ENCODE data around the gene CAPN12.

Gene CAPN12

GRCh38 chr19:38737281-38737865 is 6.9 kb downstream of the CAPN12 start:
- DNase-seq, result no peak

GRCh38 chr19:38736413-38737280 is 7.6 kb downstream of the CAPN12 start:
- no peak for DNase-seq

GRCh38 chr19:38736036-38736412 is 8.2 kb downstream of the CAPN12 start:
- DNase-seq, result no peak

DNA sequence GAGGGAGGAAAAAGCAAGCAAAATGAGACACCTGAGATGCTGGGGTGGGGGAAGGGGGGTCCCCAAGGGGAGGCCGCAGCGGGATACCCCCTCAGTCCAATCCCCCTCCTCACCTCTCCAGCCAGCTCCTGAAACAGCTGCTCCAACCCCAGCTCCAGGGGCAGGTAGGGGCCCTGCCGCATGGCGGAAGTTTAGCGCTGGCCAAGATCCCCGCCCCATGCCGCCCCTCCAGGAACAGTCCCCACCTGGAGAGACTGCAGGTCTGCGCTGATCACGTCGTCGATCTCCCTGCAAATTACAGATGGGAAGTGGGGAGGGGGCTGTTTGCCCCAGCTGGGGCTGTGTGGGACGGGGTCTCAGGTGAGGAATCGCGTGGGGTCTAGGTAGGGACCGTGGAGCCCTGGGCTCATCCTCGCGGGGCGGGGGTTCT is 9.0 kb downstream of the CAPN12 start:
- no peak for DNase-seq

GRCh38 chr19:38734426-38735256 is 9.6 kb downstream of the CAPN12 start:
- no peak for DNase-seq

DNA sequence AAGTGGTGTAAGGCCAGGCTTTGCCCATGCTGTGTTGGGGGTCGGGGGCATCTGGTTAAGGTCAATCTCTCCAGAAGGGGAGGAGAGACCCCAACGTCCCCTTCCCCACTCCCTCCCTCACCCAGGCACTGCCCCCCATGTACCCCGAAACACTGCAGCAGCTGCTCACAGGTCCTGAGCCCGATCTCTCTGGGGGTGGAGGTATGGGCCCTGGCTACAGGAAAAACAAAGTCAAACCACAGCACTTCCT is 10.2 kb downstream of the CAPN12 start:
- no peak for DNase-seq

- no peak for DNase-seq
Measured at GRCh38 chr19:38733493-38734175, 10.6 kb downstream of the CAPN12 start.

GRCh38 chr19:38733241-38733492 is 11.1 kb downstream of the CAPN12 start:
- DNase-seq, result no peak

DNA sequence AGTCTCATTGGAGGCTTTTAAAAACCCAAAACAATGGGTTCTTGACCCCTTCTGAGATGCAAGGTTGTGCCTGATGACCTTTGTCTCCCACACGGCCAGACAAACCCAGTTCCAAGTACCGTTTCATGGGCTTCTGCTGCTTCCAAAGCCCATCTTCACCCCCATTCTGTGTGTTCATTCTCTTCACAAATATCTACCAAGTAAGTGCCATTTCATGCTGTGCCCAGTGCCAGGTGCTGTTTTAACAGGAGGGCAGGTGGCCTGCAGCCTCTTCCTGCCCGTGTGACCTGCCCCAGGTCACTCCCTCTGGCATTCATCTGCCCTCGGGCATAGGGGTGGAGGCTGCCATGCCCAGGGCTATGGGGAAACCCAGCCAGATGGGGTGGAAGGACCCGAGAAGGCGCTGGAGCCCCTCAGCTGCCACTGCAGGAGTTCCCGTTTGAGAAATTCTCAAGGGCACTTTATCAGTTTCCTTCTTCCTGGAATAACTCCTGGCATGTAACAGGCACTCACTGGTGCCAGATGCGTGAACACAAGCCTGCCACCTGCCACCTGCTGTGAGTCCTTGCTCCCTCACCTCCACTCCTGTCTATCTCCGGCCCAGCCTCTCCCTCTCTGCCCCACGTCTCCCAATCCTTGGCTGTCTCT is 12.5 kb downstream of the CAPN12 start:
- DNase-seq, result no peak

DNA sequence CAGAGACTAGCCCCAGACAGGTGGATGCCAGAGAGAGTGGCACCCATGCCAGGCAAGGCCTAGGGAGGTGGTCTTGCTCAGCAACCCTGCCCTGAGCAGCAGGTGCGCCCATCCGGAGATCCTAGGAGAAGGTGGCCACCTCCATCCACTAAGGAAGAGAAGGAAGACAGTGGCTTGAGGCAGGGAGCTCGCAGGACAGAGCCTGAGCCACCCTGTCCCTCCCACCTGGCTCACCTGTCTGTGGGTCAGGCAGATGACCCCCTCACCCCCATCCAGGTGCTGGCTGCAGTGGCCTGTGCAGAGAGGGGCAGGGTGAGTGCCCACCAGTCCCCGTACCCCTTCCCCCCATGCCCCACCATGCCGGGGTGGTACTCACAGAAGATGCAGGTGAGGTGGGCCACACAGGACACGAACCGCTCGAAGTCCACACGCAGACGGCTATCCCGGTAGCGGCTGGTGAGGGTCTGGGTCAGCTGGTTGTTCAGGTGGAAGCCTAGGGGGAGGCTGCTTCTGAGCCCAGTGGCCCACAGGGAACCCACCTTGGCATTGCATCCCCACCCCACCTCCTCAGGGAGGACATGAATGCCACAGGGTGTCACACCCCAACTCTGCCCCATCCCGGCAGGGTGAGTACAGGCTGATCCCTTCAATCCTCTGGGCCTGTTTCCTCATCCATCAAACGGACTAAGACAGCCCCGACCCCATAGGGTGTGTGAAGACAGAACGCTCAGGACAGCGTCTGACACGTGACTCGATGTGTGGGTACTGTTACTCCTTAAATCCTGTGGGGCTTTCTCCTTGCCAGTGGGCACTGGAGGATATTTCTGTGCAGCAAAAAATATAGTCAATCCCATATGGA is 13.3 kb downstream of the CAPN12 start:
- no peak for DNase-seq

DNA sequence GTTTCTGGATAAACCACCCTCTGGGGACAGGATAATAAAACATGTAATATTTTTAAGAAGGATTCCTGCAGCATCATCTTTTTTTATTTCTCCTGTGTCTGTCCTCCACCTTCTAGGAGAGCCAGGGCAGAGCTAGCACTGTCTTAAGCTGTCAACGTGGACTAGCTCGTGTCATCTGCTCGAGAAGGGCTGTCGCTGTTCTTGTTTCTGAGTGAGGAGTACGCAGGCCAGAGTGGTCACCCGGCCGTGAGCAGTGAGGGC is 13.9 kb downstream of the CAPN12 start:
- DNase-seq, result no peak

GRCh38 chr19:38729653-38730469 is 14.4 kb downstream of the CAPN12 start:
- DNase-seq, result no peak

GRCh38 chr19:38728752-38729541 is 15.3 kb downstream of the CAPN12 start:
- DNase-seq, result no peak

- DNase-seq, result no peak
Measured at GRCh38 chr19:38727868-38728660, 16.2 kb downstream of the CAPN12 start.

- no peak for DNase-seq
Measured at GRCh38 chr19:38727306-38727867, 16.9 kb downstream of the CAPN12 start.

DNA sequence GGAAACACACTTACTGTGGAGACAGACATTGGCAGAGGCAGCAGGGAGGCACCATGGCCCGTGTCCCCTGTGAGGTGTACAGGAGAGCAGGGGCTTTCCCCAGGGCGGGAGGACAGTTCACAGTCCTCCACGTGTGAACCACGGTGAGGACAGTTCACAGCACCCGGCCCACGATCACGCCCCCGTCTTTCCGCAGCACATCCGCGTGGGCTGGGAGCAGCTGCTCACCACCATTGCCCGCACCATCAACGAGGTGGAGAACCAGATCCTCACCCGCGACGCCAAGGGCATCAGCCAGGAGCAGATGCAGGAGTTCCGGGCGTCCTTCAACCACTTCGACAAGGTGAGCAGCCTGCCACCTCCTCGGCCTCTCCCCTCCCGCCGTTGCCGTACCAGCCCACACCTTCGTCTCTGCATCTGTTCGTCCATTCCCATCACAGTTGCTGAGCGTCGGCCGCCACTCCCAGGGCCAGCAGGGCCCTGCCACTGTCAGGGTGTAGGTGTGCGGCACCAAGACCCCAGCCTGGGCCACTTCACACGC is 17.4 kb downstream of the CAPN12 start:
- DNase-seq, result no peak

GRCh38 chr19:38726284-38726673 is 18.0 kb downstream of the CAPN12 start:
- no peak for DNase-seq

DNA sequence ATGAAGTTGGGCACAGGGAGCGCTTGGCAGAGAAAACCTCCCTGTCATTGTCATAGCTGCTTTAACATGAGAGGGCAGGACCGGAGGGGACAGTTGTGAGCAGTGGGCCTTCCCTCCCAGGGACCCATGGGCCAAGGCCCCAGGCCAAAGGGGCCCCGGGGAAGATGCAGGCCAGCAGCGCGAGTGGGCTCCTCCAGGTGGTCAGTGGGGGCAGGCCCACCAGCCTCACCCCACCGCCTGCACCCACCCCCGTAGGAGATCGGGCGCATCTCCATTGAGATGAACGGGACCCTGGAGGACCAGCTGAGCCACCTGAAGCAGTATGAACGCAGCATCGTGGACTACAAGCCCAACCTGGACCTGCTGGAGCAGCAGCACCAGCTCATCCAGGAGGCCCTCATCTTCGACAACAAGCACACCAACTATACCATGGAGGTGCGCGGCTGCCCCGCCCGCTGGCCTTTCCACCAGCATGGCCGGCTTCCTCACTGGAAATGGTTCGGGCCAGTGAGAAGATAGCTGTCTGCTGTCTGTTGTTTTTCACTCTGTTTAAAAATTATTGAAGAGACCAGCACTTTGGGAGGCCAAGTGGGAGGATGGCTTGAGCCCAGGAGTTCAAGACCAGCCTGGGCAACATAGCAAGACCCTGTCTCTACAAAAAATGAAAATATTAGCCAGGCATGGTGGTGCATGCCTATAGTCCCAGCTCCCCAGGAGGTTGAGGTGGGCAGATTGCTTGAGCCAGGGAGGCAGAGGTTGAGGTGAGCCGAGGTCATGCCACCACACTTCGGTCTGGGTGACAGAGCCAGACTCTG is 18.6 kb downstream of the CAPN12 start:
- DNase-seq, result no peak
